Neuronal stem cell (in vitro differentiated cells): ENCODE results near the gene UCKL1.

Experiments used
- DNase-seq: peaks from one replicate; pipeline ENCODE4 v3.0.0-alpha.2; 2013; ENCODE audit warnings: low spot score
- H2AFZ ChIP-seq: one replicate; pipeline ENCODE4 v1.6.1; 2013; ENCODE audit warnings: mild to moderate bottlenecking, low read length, inconsistent platforms
- H2AK5ac ChIP-seq: 2 replicates; pipeline ENCODE4 v1.6.1; 2013; ENCODE audit warnings: low read depth, mild to moderate bottlenecking, inconsistent platforms, low read length, moderate library complexity, mixed read lengths
- H2BK120ac ChIP-seq: 2 replicates; pipeline ENCODE4 v1.6.1; 2013; ENCODE audit warnings: low read depth, mild to moderate bottlenecking, inconsistent platforms, low read length, moderate library complexity, mixed read lengths
- H2BK12ac ChIP-seq: one replicate; pipeline ENCODE4 v1.6.1; 2013; ENCODE audit warnings: low read length, inconsistent platforms
- H2BK15ac ChIP-seq: 2 replicates; pipeline ENCODE4 v1.6.1; 2013; ENCODE audit warnings: mild to moderate bottlenecking, low read length, inconsistent platforms, mixed read lengths
- H2BK5ac ChIP-seq: one replicate; pipeline ENCODE4 v1.6.1; 2013; ENCODE audit warnings: inconsistent platforms, mild to moderate bottlenecking, low read length, moderate library complexity
- H3K14ac ChIP-seq: one replicate; pipeline ENCODE4 v1.6.1; 2013; ENCODE audit warnings: low read length, inconsistent platforms
- H3K18ac ChIP-seq: 2 replicates; pipeline ENCODE4 v1.6.1; 2013; ENCODE audit warnings: low read length, inconsistent platforms
- H3K23ac ChIP-seq: 2 replicates; pipeline ENCODE4 v1.6.1; 2013; ENCODE audit warnings: low read depth, mild to moderate bottlenecking, mixed read lengths, low read length, inconsistent platforms; ENCODE audit not compliant: poor library complexity
- H3K27ac ChIP-seq: replicated peaks from 3 replicates; pipeline ENCODE4 v1.5.1; 2013; ENCODE audit warnings: low read length, inconsistent platforms
- H3K27me3 ChIP-seq, 3 experiments: 2 replicates each; pipeline ENCODE4 v1.6.1; 2013; ENCODE audit warnings: low read length in 3 of 3, mild to moderate bottlenecking in 2 of 3, inconsistent platforms in 1 of 3, low read depth in 1 of 3, mixed read lengths in 1 of 3, moderate library complexity in 1 of 3; ENCODE audit not compliant: control insufficient read depth in 3 of 3, insufficient read depth in 3 of 3
- H3K36me3 ChIP-seq, 2 donors: replicated peaks in 1 of 2; 2 replicates each; pipeline ENCODE4 v1.6.1; 2013; ENCODE audit warnings: low read length in 2 of 2; ENCODE audit not compliant: control insufficient read depth in 2 of 2, insufficient read depth in 2 of 2
- H3K4ac ChIP-seq: 2 replicates; pipeline ENCODE4 v1.6.1; 2013; ENCODE audit warnings: inconsistent platforms, mild to moderate bottlenecking, low read length, moderate library complexity
- H3K4me1 ChIP-seq, 2 donors: 1 replicate in 1 of 2; 2 replicates in 1 of 2; pipeline ENCODE4 v1.6.1; 2013; ENCODE audit warnings: low read length in 2 of 2, low read depth in 1 of 2; ENCODE audit not compliant: control insufficient read depth in 2 of 2, insufficient read depth in 1 of 2
- H3K4me2 ChIP-seq: one replicate; pipeline ENCODE4 v1.6.1; 2013; ENCODE audit warnings: mild to moderate bottlenecking, low read length, inconsistent platforms; ENCODE audit not compliant: insufficient read depth, poor library complexity, severe bottlenecking
- H3K4me3 ChIP-seq, 2 donors: 2 replicates each; pipeline ENCODE4 v1.5.1; 2013; ENCODE audit warnings: low read length in 2 of 2, mild to moderate bottlenecking in 2 of 2, inconsistent platforms in 1 of 2, moderate library complexity in 1 of 2
- H3K79me1 ChIP-seq: one replicate; pipeline ENCODE4 v1.6.1; 2013; ENCODE audit warnings: low read depth, mild to moderate bottlenecking, inconsistent platforms, low read length, moderate library complexity
- H3K9ac ChIP-seq: one replicate; pipeline ENCODE4 v1.6.1; 2013; ENCODE audit warnings: mild to moderate bottlenecking, low read depth, low read length, inconsistent platforms; ENCODE audit not compliant: poor library complexity
- H3K9me3 ChIP-seq, 2 donors: replicated peaks in 1 of 2; 2 replicates each; pipeline versions ENCODE3 to v1.6.1; 2013; ENCODE audit warnings: low read length in 2 of 2, mild to moderate bottlenecking in 2 of 2, inconsistent platforms in 1 of 2, low read depth in 1 of 2, mixed read lengths in 1 of 2, moderate library complexity in 1 of 2; ENCODE audit not compliant: control insufficient read depth in 2 of 2, insufficient read depth in 1 of 2
- H4K8ac ChIP-seq: one replicate; pipeline ENCODE4 v1.6.1; 2013; ENCODE audit warnings: low read depth, mild to moderate bottlenecking, inconsistent platforms, low read length, moderate library complexity
- H4K91ac ChIP-seq: one replicate; pipeline ENCODE4 v1.6.1; 2013; ENCODE audit warnings: low read length, low read depth, mild to moderate bottlenecking, inconsistent platforms; ENCODE audit not compliant: poor library complexity
- WGBS, 2 donors: extraction: QIAGEN DNeasy Blood & Tissue Kit; methylation state at CpG; one replicate each; pipeline ENCODE4 v1.1.7; 2013; ENCODE audit warnings: missing lambda C conversion rate in 2 of 2, mixed read lengths in 1 of 2; ENCODE audit not compliant: insufficient read length in 2 of 2, insufficient replicate concordance in 1 of 2; ENCODE audit errors: extremely low coverage in 2 of 2; 5-methylcytosine and 5-hydroxymethylcytosine counted together

Gene UCKL1

GRCh38 chr20:63942969-63943807 is 13.0 kb downstream of the UCKL1 start:
- Histone ChIP-seq H2BK5ac (no peak overlapping the region), H3K23ac (peak overlapping the region; percentile 8), H3K79me1 (peaks cover 34% of the 10 kb centered on the region), H3K4ac (no peak overlapping the region), H3K9ac (peak overlapping the region; percentile 17), H3K27ac (peak overlapping the region; percentile 78), H3K36me3 (peaks cover 39 to 76% of the 10 kb centered on the region in 2 donors), H2BK12ac (no peak overlapping the region), H3K9me3 (peaks cover 0 to 1% of the 10 kb centered on the region in 2 donors), H3K4me3 (no peak overlapping the region), H3K14ac (no peak overlapping the region), H4K8ac (no peak overlapping the region), H2AK5ac (no peak overlapping the region), H3K4me1 (peaks cover 0 to 8% of the 10 kb centered on the region in 2 donors), H4K91ac (no peak overlapping the region), H2BK15ac (no peak overlapping the region), H3K27me3 (no peaks in the 10 kb centered on the region), H2BK120ac (no peak overlapping the region), H3K4me2 (no peak overlapping the region), H2AFZ (no peak overlapping the region), H3K18ac (no peak overlapping the region)
- WGBS, 2 donors: no CpG with 5 or more reads among the region's 19 CpGs
- no peak for DNase-seq

- H3K18ac ChIP-seq: peak overlapping the region; percentile 12
- H3K9ac ChIP-seq: no peak overlapping the region
- peak overlapping the region; percentile 89 for H3K23ac ChIP-seq
- no peak overlapping the region for H3K4me3 ChIP-seq
- peak overlapping the region; percentile 25 for H3K4me2 ChIP-seq
- peaks cover 0 to 2% of the 10 kb centered on the region in 2 donors for H3K9me3 ChIP-seq
- no peak overlapping the region for H4K8ac ChIP-seq
- H3K4ac ChIP-seq: no peak overlapping the region
- H3K27me3 ChIP-seq: no peaks in the 10 kb centered on the region
- H3K36me3 ChIP-seq: peaks cover 39 to 81% of the 10 kb centered on the region in 2 donors
- H2BK120ac ChIP-seq: no peak overlapping the region
- H2BK5ac ChIP-seq: no peak overlapping the region
- no peak for DNase-seq
- H3K4me1 ChIP-seq: peaks cover 0 to 5% of the 10 kb centered on the region in 2 donors
- H2AK5ac ChIP-seq: no peak overlapping the region
- no peak overlapping the region for H2BK12ac ChIP-seq
- no peak overlapping the region for H2BK15ac ChIP-seq
- H3K14ac ChIP-seq: peak overlapping the region; percentile 82
- H3K79me1 ChIP-seq: peaks cover 31% of the 10 kb centered on the region
- H4K91ac ChIP-seq: no peak overlapping the region
- peak overlapping the region; percentile 78 for H3K27ac ChIP-seq
- no peak overlapping the region for H2AFZ ChIP-seq
- WGBS, 2 donors: no CpG with 5 or more reads among the region's 30 CpGs
Measured at GRCh38 chr20:63942250-63942951, 13.8 kb downstream of the UCKL1 start.

- H2AFZ ChIP-seq: no peak overlapping the region
- no peak overlapping the region for H2BK120ac ChIP-seq
- H3K4me1 ChIP-seq: peaks cover 0 to 5% of the 10 kb centered on the region in 2 donors
- H4K91ac ChIP-seq: no peak overlapping the region
- peaks cover 39 to 87% of the 10 kb centered on the region in 2 donors for H3K36me3 ChIP-seq
- no CpG with 5 or more reads among the region's 39 CpGs for WGBS, 2 donors
- peaks cover 0 to 2% of the 10 kb centered on the region in 2 donors for H3K9me3 ChIP-seq
- H3K79me1 ChIP-seq: peaks cover 27% of the 10 kb centered on the region
- no peaks in the 10 kb centered on the region for H3K27me3 ChIP-seq
- peak overlapping the region in 1 of 2 donors; percentile 63 for H3K4me3 ChIP-seq
- H3K23ac ChIP-seq: peak overlapping the region; percentile 89
- no peak overlapping the region for H3K27ac ChIP-seq
- H3K4ac ChIP-seq: no peak overlapping the region
- peak overlapping the region; percentile 63 for H2AK5ac ChIP-seq
- H3K9ac ChIP-seq: peak overlapping the region; percentile 71
- no peak overlapping the region for H2BK12ac ChIP-seq
- H2BK15ac ChIP-seq: no peak overlapping the region
- H3K4me2 ChIP-seq: peak overlapping the region; percentile 40
- peak overlapping the region; percentile 66 for H2BK5ac ChIP-seq
- peak overlapping the region; percentile 38 for H3K14ac ChIP-seq
- no peak overlapping the region for H3K18ac ChIP-seq
- DNase-seq: no peak
- H4K8ac ChIP-seq: peak overlapping the region; percentile 23
Measured at GRCh38 chr20:63941282-63942081, 14.7 kb downstream of the UCKL1 start.
